PC-3 (cell line): ENCODE results near the gene COPZ1.

Experiments
- EZH2 ChIP-seq: fragments of 300-600 bp; sonication (generic); IDR thresholded peaks from one replicate; pipeline ENCODE4 v1.6.1; 2017; ENCODE audit warnings: antibody characterized with exemption, mild to moderate bottlenecking, low read length; ENCODE audit not compliant: unreplicated experiment
- TF ChIP-seq, protein P1 (sequence below): fragments of 300-600 bp; sonication (generic); conservative IDR thresholded peaks from 2 replicates; pipeline ENCODE4 v1.5.1; 2017; ENCODE audit warnings: antibody characterized with exemption, low read depth, mild to moderate bottlenecking, low read length

DNA sequence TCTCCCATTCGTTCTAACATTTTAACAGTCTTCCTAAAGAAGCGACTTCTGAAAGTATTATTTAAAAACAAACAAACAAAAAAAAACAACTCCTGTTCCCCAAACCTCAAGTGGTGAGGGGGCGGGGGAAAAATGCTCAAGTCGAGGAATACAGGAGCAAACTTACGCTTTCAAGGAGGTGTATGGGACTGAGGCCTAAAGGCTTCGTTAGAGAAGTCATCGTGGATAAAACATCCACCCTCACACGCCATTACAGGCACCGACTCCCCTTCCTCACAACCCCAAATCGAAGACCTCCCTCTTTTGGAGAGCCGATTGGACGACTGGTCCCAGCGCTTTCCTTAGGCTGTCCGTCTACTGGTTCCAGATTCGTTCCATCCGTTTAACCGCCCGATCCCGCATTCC, 45.7 kb upstream of the COPZ1 start:
- TF ChIP-seq, protein P1, sequence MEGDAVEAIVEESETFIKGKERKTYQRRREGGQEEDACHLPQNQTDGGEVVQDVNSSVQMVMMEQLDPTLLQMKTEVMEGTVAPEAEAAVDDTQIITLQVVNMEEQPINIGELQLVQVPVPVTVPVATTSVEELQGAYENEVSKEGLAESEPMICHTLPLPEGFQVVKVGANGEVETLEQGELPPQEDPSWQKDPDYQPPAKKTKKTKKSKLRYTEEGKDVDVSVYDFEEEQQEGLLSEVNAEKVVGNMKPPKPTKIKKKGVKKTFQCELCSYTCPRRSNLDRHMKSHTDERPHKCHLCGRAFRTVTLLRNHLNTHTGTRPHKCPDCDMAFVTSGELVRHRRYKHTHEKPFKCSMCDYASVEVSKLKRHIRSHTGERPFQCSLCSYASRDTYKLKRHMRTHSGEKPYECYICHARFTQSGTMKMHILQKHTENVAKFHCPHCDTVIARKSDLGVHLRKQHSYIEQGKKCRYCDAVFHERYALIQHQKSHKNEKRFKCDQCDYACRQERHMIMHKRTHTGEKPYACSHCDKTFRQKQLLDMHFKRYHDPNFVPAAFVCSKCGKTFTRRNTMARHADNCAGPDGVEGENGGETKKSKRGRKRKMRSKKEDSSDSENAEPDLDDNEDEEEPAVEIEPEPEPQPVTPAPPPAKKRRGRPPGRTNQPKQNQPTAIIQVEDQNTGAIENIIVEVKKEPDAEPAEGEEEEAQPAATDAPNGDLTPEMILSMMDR = no peak
- TF ChIP-seq EZH2 = no peak
